HEK293T (cell line): ENCODE data around the gene PER3.
"Not testable (repeated sequence)": the region's sequence is repeated elsewhere in the genome, so short reads cannot be mapped to it uniquely, and the experiment has no call there.

Experiments used
- CTCF ChIA-PET: fragments of 350-600 bp; formaldehyde crosslinking; extraction: SDS; loops from one replicate; lab custom pipeline; 2021; ENCODE audit warnings: antibody characterized with exemption, inconsistent platforms; lab: Yijun Ruan, JAX
- POLR2A ChIA-PET: fragments of 350-600 bp; formaldehyde crosslinking; extraction: SDS; loops from one replicate; lab custom pipeline; 2020; ENCODE audit warnings: antibody characterized with exemption, inconsistent platforms; lab: Yijun Ruan, JAX
- DNase-seq: peaks from one replicate; pipeline ENCODE4 v3.0.0; 2012; ENCODE audit warnings: mixed read lengths; ENCODE audit errors: extremely low spot score
- ARNT ChIP-seq: fragments of 450-650 bp; IDR thresholded peaks from 2 replicates; pipeline ENCODE4 v1.6.1; 2017; ENCODE audit warnings: mild to moderate bottlenecking
- BHLHE40 ChIP-seq: fragments of 450-650 bp; IDR thresholded peaks from 2 replicates; pipeline ENCODE4 v1.6.1; 2016; ENCODE audit warnings: mild to moderate bottlenecking, moderate library complexity, borderline replicate concordance
- CTBP1 ChIP-seq: fragments of 450-650 bp; IDR thresholded peaks from 2 replicates; pipeline ENCODE4 v1.6.1; 2016; ENCODE audit warnings: borderline replicate concordance
- ELF4 ChIP-seq: fragments of 450-650 bp; IDR thresholded peaks from 2 replicates; pipeline ENCODE4 v1.6.1; 2017; ENCODE audit warnings: antibody characterized with exemption
- FOXA1 ChIP-seq: fragments of 450-650 bp; IDR thresholded peaks from 2 replicates; pipeline ENCODE4 v1.6.1; 2016; ENCODE audit warnings: mild to moderate bottlenecking
- FOXK2 ChIP-seq: fragments of 450-650 bp; IDR thresholded peaks from 2 replicates; pipeline ENCODE4 v1.6.1; 2016; ENCODE audit warnings: mild to moderate bottlenecking
- FOXM1 ChIP-seq: fragments of 450-650 bp; IDR thresholded peaks from 2 replicates; pipeline ENCODE4 v1.6.1; 2017; ENCODE audit warnings: mild to moderate bottlenecking, borderline replicate concordance
- HDGF ChIP-seq: fragments of 450-650 bp; IDR thresholded peaks from 2 replicates; pipeline ENCODE4 v1.6.1; 2017; ENCODE audit warnings: antibody characterized with exemption, borderline replicate concordance
- L3MBTL2 ChIP-seq: fragments of 450-650 bp; conservative IDR thresholded peaks from 2 replicates; pipeline ENCODE4 v1.6.1; 2016; ENCODE audit warnings: mild to moderate bottlenecking
- LEF1 ChIP-seq: fragments of 450-650 bp; IDR thresholded peaks from 2 replicates; pipeline ENCODE4 v1.6.1; 2017; ENCODE audit warnings: mild to moderate bottlenecking, borderline replicate concordance
- NFRKB ChIP-seq: fragments of 450-650 bp; IDR thresholded peaks from 2 replicates; pipeline ENCODE4 v1.6.1; 2016; ENCODE audit warnings: mild to moderate bottlenecking, moderate library complexity
- SP1 ChIP-seq: fragments of 450-650 bp; IDR thresholded peaks from 2 replicates; pipeline ENCODE4 v1.6.1; 2017
- SUZ12 ChIP-seq: fragments of 450-650 bp; IDR thresholded peaks from 2 replicates; pipeline ENCODE4 v1.6.1; 2016; ENCODE audit warnings: mild to moderate bottlenecking
- TARDBP ChIP-seq: fragments of 450-650 bp; IDR thresholded peaks from 2 replicates; pipeline ENCODE4 v1.6.1; 2016
- ZNF384 ChIP-seq: fragments of 450-650 bp; IDR thresholded peaks from 2 replicates; pipeline ENCODE4 v1.6.1; 2016
- TF ChIP-seq, protein P1 (sequence below): fragments of 450-650 bp; IDR thresholded peaks from 2 replicates; pipeline ENCODE4 v1.6.1; 2016

The PER3 gene

DNA sequence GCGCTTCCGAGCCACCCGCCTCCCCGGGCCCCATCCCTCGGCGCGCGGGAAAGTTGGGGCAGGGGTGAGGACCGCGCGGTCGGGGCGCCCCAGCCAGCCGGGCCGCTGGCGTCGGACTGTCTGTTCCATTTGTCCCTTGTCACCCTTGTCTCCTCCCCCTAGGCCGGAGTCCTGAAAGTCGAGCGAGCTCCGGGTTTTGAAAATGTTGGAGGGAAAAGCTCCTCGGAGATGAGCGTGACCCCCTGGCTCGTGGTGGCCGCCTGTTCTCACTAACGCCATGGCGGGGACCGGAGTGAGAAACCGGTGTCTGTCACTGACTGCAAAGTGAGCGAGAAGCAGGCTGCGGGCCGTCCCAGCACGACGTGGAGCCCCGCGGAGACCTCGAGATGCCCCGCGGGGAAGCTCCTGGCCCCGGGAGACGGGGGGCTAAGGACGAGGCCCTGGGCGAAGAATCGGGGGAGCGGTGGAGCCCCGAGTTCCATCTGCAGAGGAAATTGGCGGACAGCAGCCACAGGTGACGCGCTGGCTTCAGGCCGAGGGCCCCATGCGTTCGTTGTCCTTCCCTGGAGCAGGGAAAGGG is 491 bp downstream of the PER3 start:
- ChIA-PET POLR2A (no interaction called here), CTCF (interaction anchor here (0.6 to 1.2 kb wide), 2 partner anchors 31 to 116 kb away, joined by 3 read pairs; no protein-coding TSS in a partner anchor)
- TF ChIP-seq SUZ12 (no peak), FOXM1 (no peak), LEF1 (no peak), TARDBP (no peak), FOXA1 (no peak), HDGF (no peak)
- DNase-seq = no peak

DNA sequence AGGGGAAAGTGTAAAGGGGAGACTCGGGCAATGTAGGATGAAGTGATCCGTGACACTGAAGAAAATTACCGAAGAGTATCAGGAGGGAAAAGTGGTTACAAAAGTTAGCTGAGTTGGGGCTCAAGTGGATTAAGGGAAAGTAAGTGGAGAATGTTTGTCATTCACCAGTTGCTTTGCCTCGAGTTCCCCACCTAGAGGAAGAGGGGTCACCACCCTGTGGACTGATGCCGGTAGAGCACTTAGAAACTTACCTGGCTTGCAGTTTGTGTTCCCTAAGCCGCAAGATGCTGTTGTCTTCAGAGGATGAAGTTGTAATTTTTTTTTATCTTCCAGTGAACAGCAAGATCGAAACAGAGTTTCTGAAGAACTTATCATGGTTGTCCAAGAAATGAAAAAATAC is 1.0 kb downstream of the PER3 start:
- no peak for DNase-seq

DNA sequence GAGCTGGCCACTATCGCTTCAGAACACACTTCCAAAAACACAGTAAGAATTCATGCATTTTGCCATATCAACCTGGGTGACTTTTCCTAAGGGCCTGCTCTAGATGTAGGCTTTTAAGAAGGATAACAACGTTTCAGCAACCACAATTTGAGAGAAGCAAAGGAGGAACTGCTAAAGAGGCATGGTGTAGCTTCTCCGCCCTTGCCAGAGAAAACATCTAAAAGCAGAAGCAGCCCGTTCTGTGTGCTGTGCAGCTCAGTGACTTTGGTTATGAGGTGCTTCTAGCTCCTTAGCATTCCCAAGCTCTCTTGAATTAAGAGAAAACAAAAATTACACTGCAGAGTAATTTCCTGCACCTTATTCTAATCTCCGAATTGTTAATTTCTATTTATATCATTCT is 2.7 kb downstream of the PER3 start:
- DNase-seq = no peak
- POLR2A ChIA-PET = no interaction called here
- CTCF ChIA-PET = no interaction called here
- TF ChIP-seq SUZ12 (no peak), FOXA1 (no peak), FOXM1 (no peak), NFRKB (no peak), SP1 (no peak), HDGF (no peak), LEF1 (no peak), ZNF384 (no peak), ELF4 (no peak), FOXK2 (no peak), TARDBP (no peak), L3MBTL2 (no peak), BHLHE40 (no peak), ARNT (no peak), CTBP1 (no peak)
- TF ChIP-seq, protein P1, sequence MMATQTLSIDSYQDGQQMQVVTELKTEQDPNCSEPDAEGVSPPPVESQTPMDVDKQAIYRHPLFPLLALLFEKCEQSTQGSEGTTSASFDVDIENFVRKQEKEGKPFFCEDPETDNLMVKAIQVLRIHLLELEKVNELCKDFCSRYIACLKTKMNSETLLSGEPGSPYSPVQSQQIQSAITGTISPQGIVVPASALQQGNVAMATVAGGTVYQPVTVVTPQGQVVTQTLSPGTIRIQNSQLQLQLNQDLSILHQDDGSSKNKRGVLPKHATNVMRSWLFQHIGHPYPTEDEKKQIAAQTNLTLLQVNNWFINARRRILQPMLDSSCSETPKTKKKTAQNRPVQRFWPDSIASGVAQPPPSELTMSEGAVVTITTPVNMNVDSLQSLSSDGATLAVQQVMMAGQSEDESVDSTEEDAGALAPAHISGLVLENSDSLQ = no peak

More for the DNA sequence above, 1.0 kb downstream of the PER3 start:
- TF ChIP-seq BHLHE40 (no peak), ELF4 (no peak), FOXM1 (no peak), FOXA1 (no peak), SP1 (no peak), FOXK2 (no peak)
- TF ChIP-seq, protein P1 = no peak
- ChIA-PET CTCF (interaction anchor here (1.2 kb wide), 1 partner anchor 116 kb away, joined by 3 read pairs; no protein-coding TSS in a partner anchor), POLR2A (no interaction called here)

DNA sequence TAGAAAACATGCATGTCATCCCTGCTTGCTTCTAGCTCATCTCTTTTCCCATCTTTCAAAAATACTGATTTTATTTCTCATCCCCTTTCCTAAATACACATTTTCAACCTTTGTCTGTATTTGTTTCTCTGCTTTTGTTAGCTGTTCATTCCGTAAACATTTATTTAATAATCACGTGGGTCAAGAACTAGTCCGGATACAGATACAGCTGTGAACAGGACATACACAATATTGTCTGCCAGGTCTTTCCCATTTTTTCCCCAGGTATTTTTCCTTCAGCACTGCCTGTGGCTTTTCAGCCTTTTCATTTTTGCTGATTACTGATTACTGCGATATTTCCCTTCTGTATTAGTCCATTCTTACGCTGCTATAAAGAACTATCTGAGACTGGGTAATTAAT is 5.7 kb downstream of the PER3 start:
- TF ChIP-seq SP1 (no peak), HDGF (no peak), BHLHE40 (no peak), NFRKB (no peak), L3MBTL2 (no peak), CTBP1 (no peak), FOXM1 (no peak), FOXK2 (no peak), ELF4 (no peak), SUZ12 (no peak), FOXA1 (no peak), ZNF384 (no peak), TARDBP (no peak), ARNT (no peak), LEF1 (no peak)
- TF ChIP-seq, protein P1 = no peak
- POLR2A ChIA-PET = no interaction called here
- CTCF ChIA-PET = no interaction called here
- no peak for DNase-seq

DNA sequence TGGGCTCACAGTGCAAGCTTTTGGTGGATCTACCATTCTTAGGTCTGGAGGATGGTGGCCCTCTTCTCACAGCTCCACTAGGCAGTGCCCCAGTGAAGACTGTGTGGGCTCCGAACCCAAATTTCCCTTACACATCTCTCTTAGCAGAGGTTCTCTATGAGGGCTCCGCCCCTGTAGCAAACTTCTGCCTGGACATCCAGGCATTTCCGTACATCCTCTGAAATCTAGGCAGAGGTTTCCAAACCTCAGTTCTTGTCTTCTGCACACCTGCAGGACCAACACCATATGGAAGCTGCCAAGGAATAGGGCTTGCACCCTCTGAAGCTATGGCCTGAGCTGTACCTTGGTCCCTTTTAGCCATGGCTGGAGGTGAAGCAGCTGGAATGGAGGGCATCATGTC is 6.9 kb downstream of the PER3 start:
- POLR2A ChIA-PET, DNase-seq, CTCF ChIA-PET: not testable (repeated sequence)

DNA sequence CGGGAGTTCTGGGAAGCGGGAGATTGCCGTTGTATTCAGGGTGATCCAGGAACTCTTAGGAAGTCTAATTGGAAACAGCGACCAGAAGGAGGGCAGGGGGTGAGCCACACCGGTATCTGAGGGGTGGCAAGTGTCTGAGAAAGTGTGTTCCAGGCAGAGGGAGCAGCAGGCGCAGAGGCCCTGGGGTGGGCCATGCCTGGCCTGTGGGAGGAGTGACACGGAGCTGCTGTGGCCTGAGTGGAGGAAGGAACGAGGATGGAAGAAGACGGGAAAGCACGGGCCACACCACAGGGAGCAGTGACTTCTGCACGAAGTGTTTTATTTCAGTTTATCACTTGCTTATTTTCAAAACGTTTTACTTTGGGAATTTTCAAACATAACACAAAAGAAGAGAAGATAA is 11.3 kb downstream of the PER3 start:
- TF ChIP-seq ZNF384 (no peak), TARDBP (no peak), HDGF (no peak), BHLHE40 (no peak), FOXM1 (no peak), SUZ12 (no peak), SP1 (no peak), LEF1 (no peak), ARNT (no peak), CTBP1 (no peak)
- TF ChIP-seq, protein P1 = no peak
- CTCF ChIA-PET = interaction anchor here (1.5 kb wide), 1 partner anchor 13 kb away, joined by 3 read pairs; no protein-coding TSS in a partner anchor
- POLR2A ChIA-PET = no interaction called here
- DNase-seq = no peak
